Loucy (cell line): ENCODE results near the gene TPSB2.

Experiments
- H2AFZ ChIP-seq: fragments of 200-600 bp; sonication (generic); 2 replicates; pipeline ENCODE4 v1.6.0; 2016; ENCODE audit warnings: antibody characterized with exemption, mild to moderate bottlenecking, low read length, moderate library complexity
- H3F3A ChIP-seq: fragments of 200-600 bp; 2 replicates; pipeline ENCODE4 v1.6.0; 2016; ENCODE audit warnings: antibody characterized with exemption, low read depth, mild to moderate bottlenecking
- H3K27me3 ChIP-seq: fragments of 200-600 bp; sonication (generic); 2 replicates; pipeline ENCODE4 v1.6.1; 2014; ENCODE audit warnings: low read length, mild to moderate bottlenecking; ENCODE audit not compliant: insufficient read depth, poor library complexity, severe bottlenecking
- H3K36me3 ChIP-seq: fragments of 200-600 bp; sonication (generic); 2 replicates; pipeline ENCODE4 v1.6.1; 2016; ENCODE audit warnings: low read length; ENCODE audit not compliant: insufficient read depth
- H3K4me1 ChIP-seq: fragments of 200-600 bp; sonication (generic); 2 replicates; pipeline ENCODE4 v1.5.1; 2014; ENCODE audit warnings: low read length, mild to moderate bottlenecking; ENCODE audit not compliant: insufficient read depth, poor library complexity, severe bottlenecking
- H3K4me2 ChIP-seq: fragments of 200-600 bp; sonication (generic); 2 replicates; pipeline ENCODE4 v1.6.0; 2014; ENCODE audit warnings: antibody characterized with exemption, low read length, low read depth, mild to moderate bottlenecking; ENCODE audit not compliant: poor library complexity, severe bottlenecking
- H3K4me3 ChIP-seq: fragments of 200-600 bp; sonication (generic); 2 replicates; pipeline ENCODE4 v1.5.1; 2014; ENCODE audit warnings: low read length, mild to moderate bottlenecking, mixed read lengths; ENCODE audit not compliant: poor library complexity, severe bottlenecking
- H3K79me2 ChIP-seq: fragments of 200-600 bp; sonication (generic); 2 replicates; pipeline ENCODE4 v1.6.1; 2014; ENCODE audit warnings: low read length; ENCODE audit not compliant: insufficient read depth
- H3K9ac ChIP-seq: fragments of 200-600 bp; sonication (generic); 2 replicates; pipeline ENCODE4 v1.6.0; 2014; ENCODE audit warnings: mild to moderate bottlenecking, low read depth, low read length, moderate library complexity; ENCODE audit not compliant: poor library complexity, severe bottlenecking
- H3K9me2 ChIP-seq: fragments of 200-600 bp; sonication (generic); replicated peaks from 2 replicates; pipeline ENCODE4 v1.6.1; 2016; ENCODE audit warnings: low read depth, low read length, mixed read lengths
- H3K9me3 ChIP-seq: fragments of 200-600 bp; sonication (generic); 2 replicates; pipeline ENCODE4 v1.6.1; 2014; ENCODE audit warnings: mild to moderate bottlenecking, antibody characterized with exemption, low read length, low read depth; ENCODE audit not compliant: insufficient read depth
- H4K20me1 ChIP-seq: fragments of 200-600 bp; sonication (generic); 2 replicates; pipeline ENCODE4 v1.6.0; 2014; ENCODE audit warnings: antibody characterized with exemption, low read length, mild to moderate bottlenecking; ENCODE audit not compliant: insufficient read depth, poor library complexity, severe bottlenecking
- CTCF ChIP-seq: fragments of 200-600 bp; sonication (generic); conservative IDR thresholded peaks from 2 replicates; pipeline ENCODE4 v1.5.1; 2014; ENCODE audit warnings: mild to moderate bottlenecking, antibody characterized with exemption, low read length
- EZH2phosphoT487 ChIP-seq: fragments of 200-600 bp; IDR thresholded peaks from 2 replicates; pipeline ENCODE4 v1.6.1; 2018; ENCODE audit warnings: antibody characterized with exemption, mild to moderate bottlenecking, moderate library complexity, borderline replicate concordance

TPSB2 gene

GRCh38 chr16:1258906-1259759 lies 29.1 kb upstream of the TPSB2 start:
- H3K4me3 ChIP-seq = no peak overlapping the region
- no peaks in the 10 kb centered on the region for H3K27me3 ChIP-seq
- H4K20me1 ChIP-seq = no peaks in the 10 kb centered on the region
- no peak for TF ChIP-seq CTCF
- TF ChIP-seq EZH2phosphoT487 = no peak
- H3K79me2 ChIP-seq = no peaks in the 10 kb centered on the region
- no peaks in the 10 kb centered on the region for H3K9me3 ChIP-seq
- H3K4me1 ChIP-seq = no peaks in the 10 kb centered on the region
- H3F3A ChIP-seq = no peaks in the 10 kb centered on the region
- H3K9me2 ChIP-seq = no peaks in the 10 kb centered on the region
- no peak overlapping the region for H3K4me2 ChIP-seq
- H2AFZ ChIP-seq = no peak overlapping the region
- no peaks in the 10 kb centered on the region for H3K36me3 ChIP-seq
- H3K9ac ChIP-seq = no peak overlapping the region

- H3K9me3 ChIP-seq = no peaks in the 10 kb centered on the region
- H2AFZ ChIP-seq = no peak overlapping the region
- no peaks in the 10 kb centered on the region for H3K36me3 ChIP-seq
- H3K79me2 ChIP-seq = no peaks in the 10 kb centered on the region
- no peaks in the 10 kb centered on the region for H4K20me1 ChIP-seq
- TF ChIP-seq CTCF = no peak
- no peak for TF ChIP-seq EZH2phosphoT487
- H3K27me3 ChIP-seq = no peaks in the 10 kb centered on the region
- H3K4me3 ChIP-seq = no peak overlapping the region
- no peak overlapping the region for H3K9ac ChIP-seq
- no peak overlapping the region for H3K4me2 ChIP-seq
- H3K9me2 ChIP-seq = no peaks in the 10 kb centered on the region
- H3F3A ChIP-seq = no peaks in the 10 kb centered on the region
- H3K4me1 ChIP-seq = no peaks in the 10 kb centered on the region
These were observed 28.2 kb upstream of the TPSB2 start for GRCh38 chr16:1258225-1258600.

GRCh38 chr16:1257561-1258224 lies 27.7 kb upstream of the TPSB2 start:
- no peaks in the 10 kb centered on the region for H3K9me3 ChIP-seq
- H3K79me2 ChIP-seq = no peaks in the 10 kb centered on the region
- no peak overlapping the region for H2AFZ ChIP-seq
- no peak overlapping the region for H3K4me3 ChIP-seq
- TF ChIP-seq EZH2phosphoT487 (no peak), CTCF (no peak)
- no peaks in the 10 kb centered on the region for H3K36me3 ChIP-seq
- no peaks in the 10 kb centered on the region for H3F3A ChIP-seq
- H3K4me1 ChIP-seq = no peaks in the 10 kb centered on the region
- H3K27me3 ChIP-seq = no peaks in the 10 kb centered on the region
- H3K9me2 ChIP-seq = no peaks in the 10 kb centered on the region
- H3K9ac ChIP-seq = no peak overlapping the region
- H3K4me2 ChIP-seq = no peak overlapping the region
- no peaks in the 10 kb centered on the region for H4K20me1 ChIP-seq
